HG03139 (cell line): ENCODE results near the gene ELF5.

Experiments used
- ATAC-seq: cut with Tn5 transposase; IDR thresholded peaks from one replicate; pipeline ENCODE4 v1.9.1; 2021; ENCODE audit not compliant: unreplicated experiment

ELF5 gene

GRCh38 chr11:34523053-34523452, 9.5 kb upstream of the ELF5 start:
- no peak for ATAC-seq

- no peak for ATAC-seq
Observed at GRCh38 chr11:34522188-34522587, 8.6 kb upstream of the ELF5 start.

GRCh38 chr11:34521265-34521664, 7.7 kb upstream of the ELF5 start:
- ATAC-seq, result no peak

GRCh38 chr11:34519595-34520235, 6.1 kb upstream of the ELF5 start:
- ATAC-seq, result no peak

DNA sequence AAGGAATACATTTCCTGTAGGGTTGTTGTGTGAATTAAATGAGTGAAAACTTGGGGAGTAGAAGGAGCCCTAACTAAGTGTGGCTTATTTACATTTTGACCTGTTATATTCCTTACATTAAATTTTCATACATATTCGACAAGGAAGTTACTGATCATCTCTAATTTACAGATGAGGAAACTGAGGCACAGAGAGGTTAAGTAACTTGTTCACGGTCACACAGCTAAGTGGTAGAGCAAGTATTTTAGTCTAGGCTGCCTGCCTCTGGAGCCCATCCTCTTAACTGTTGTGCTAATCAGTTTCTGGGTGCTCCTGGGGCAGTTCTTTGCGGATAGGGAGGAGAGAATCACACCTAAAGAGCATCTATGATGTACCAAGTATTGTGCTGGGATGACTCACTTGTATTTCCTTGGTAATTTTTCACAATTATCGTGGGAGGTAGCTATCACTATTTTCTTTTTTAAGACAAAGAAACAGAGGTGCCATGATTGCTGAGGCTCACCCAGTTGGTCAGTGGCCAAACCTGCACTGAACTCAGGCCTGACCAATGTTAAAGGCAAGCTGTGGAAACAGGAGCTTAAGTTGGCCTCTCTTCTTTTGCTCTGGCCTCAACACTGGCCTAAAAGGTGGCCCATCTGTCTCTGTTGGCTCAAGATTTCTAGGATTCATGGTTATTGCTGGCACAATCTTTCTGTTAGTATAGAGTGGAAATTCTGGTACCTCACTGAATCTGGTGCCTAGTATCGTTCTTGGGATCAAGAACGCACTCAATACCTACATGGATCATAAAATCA, 2.9 kb upstream of the ELF5 start:
- no peak for ATAC-seq

GRCh38 chr11:34514597-34514996, 1.0 kb upstream of the ELF5 start:
- ATAC-seq, result no peak

DNA sequence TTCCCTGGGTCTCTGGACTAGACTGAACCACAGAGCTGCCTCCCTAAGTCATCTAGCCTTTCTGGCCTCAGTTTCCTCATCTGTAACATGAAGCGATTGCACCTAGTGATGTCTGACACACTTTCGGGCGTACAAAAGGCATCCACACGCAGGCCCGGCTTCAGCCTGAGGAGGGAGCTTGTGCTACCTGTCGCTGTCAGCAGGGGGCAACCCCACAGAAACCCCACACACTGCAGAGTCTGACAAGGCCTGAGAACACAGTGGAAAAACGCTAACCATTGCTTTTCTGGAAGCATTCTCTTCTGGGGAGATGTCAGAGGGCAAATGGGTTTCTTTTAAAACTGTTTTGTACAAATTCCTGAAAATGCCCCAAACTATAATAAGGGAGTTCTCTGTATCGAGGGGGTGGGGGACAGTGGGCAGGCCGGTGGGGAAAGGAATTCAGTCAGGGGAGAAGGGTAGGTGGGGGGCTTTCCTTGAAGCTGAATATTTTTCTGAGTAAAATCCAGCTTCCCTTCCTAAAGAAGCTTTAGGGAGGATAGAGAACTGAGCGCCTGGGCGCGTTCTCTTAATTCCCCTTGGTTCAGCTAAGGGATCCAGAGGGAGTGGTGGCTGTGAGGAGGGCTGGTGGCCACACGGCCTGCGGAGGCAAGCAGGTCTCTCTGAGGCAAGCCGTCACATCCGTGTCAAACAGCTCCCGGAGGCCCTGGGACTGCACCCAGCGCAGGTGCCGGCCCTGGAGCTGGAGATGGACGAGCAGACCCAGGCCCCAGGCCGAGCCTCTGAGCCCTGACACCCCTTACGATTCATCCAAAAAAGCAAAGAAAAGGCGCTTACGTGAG, 533 bp downstream of the ELF5 start:
- peak; percentile 60 for ATAC-seq

DNA sequence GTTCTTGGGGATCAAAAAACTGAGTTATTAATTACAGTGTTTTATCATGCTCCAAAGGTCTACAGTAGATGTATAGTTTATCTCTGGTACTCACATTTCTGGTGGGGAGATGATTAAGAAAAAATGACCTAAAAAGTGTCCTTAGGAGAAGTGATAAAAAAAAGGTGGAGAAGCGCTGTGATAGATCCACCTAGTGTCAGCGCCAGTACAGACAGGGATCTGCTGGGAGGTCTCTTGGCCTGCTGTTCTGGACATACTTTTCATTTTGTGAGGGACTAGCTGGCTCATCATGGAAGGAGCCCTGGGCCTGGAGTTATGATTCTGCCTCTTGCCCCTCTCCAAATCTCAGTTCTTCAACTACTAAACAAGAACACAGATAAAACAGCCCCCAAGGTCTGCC, 2.9 kb downstream of the ELF5 start:
- ATAC-seq, result no peak

- ATAC-seq, result no peak
Observed at GRCh38 chr11:34510218-34510617, 3.4 kb downstream of the ELF5 start.

DNA sequence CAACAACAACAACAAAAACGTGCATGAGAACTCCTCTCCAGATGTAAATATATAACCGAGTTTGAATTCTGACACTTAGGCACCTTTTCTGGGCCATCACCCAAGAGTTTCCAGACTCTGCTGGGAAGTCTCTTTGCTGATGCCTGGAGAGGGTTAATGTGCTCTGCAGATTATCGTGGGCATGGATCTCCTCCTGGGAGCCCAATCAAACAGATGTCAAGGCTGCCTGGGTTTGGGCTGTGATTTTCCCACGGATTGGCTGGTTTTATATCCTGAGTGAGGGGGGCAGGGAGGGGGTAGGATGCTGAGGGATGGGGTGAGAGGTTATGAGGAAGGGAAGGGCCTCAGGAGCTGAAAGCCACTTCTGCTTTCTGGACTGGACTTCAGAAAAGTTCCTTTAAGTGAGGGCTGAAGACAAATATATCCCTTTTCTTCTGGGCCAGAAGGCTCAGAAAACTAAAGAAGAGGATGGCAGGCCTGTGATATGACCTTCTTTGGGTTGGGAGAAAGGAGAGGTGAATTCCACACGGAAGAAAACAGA, 4.2 kb downstream of the ELF5 start:
- no peak for ATAC-seq

DNA sequence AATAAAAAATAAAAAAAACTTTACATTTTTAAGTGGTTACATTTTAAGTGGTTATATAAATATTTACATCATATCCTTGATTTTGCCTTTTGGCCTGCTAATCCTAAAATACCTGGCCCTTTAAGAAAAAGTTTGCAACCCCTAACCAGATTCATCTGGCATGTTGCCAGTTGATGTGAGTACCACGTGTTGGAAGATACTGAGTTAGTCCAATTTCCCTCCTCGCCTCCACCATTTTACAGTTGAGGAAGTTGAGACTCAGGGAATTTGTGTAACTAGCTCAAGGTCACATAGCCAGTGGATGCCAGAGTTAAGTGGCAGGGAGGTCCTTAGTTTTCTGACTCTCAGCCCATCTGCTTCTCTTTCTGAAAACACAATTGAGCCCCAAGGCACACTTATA, 5.1 kb downstream of the ELF5 start:
- ATAC-seq, result no peak

DNA sequence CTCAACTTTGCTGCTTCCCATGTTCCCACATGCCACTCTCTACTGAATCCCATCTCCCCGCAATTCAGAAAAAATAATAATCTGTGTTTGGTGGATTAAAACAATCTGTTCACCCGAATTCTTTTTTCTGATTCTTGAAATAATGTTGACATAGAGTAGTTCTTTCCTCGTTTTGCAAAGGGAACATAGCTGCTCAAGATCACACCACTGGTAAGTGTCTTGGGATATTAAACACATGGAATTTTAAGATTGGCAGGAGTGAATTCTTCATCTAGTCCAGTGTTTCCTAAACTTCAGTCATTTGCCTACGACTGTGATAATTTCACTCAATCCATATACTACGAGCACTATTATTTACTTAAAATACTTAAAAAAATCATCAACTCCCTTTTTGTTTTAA, 6.0 kb downstream of the ELF5 start:
- ATAC-seq, result no peak

DNA sequence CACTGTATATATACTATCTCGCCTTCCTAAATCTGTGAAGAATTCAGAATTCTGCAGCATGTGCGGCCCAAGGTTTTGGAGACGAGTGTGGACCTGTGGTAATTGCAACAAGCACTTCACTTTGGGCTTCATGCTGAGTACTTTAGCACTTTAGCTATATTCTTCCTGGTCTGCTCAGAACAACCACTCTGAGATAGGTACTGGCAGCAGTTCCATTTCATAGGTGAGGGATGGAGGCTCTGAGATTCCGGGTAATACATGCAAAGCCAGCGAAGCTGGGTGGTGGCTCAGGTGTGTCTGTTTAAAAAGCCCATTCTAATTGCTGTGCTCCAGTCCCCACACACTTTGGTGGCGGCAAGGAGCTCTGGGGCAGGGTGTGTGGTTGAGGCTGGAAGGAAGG, 6.4 kb downstream of the ELF5 start:
- no peak for ATAC-seq

GRCh38 chr11:34505874-34506273, 7.7 kb downstream of the ELF5 start:
- ATAC-seq, result no peak

DNA sequence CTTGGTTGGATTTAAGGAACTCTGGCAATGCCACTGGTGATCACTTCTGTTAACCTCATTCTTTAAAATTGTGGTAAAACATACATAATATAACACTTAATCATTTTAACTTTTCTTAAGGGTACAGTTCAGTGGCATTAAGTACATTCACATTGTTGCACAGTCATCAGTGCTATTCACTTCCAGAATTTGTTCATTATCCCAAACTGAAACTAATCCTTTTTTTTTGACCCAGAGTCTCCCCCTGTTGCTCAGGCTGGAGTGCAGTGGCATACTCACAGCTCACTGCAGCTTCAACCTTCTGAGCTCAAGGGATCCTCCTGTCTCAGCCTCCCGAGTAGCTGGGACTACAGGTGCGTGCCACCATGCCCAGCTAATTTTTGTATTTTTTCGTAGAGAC, 10.6 kb downstream of the ELF5 start:
- ATAC-seq, result no peak

DNA sequence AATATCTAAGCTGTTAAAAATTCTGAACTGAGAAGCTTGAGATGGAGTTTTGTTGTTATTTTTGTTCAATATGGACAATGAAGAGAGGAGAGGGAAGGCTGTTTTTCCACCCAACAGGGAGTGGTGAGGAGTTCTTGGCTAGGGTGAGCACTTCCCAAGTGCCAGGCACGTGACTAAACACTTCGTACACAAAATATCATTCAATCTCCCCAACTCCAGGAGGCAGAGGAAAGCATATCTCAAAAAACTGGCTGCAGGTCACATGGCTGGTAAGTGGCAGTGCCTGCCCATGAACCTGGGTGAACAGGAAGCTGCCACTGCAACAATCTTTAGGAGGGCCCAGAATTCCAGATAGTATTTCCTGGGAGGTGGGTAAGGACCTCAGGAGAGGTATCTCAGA, 11.6 kb downstream of the ELF5 start:
- no peak for ATAC-seq

- no peak for ATAC-seq
Observed at GRCh38 chr11:34501500-34501899, 12.1 kb downstream of the ELF5 start.

GRCh38 chr11:34499719-34500500, 13.7 kb downstream of the ELF5 start:
- no peak for ATAC-seq

DNA sequence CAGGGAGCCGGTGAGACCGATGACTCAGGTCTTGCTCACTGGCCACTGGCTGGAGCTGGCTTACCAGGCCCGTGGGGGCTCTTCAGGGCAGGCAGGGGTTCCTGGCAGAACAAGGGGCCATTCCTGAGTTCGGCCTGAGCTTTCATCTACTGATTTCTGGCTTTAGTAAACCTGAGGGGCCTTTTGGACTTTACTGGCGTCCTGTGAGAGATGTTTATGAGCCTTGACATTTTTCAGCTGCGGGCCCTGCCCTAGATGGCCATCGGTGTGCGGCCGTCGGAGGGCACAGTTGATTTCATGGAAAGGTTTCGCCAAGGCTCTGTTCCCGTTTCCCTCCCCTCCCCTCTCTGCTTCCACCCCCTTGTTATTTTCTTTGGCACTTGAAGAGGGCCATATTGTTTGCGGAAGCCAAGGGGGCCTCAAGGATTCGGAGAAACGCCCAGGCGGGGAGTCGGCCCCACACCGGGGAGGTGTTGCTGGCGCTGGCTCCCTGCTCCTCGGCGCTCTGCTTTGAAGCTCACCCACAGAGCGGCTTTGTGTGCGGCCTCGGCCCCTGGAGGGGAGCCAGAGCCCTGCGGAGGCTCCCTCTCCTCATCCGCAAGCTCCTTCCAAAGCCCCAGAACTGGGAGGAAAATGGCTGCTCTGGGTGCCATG, 17.7 kb downstream of the ELF5 start:
- no peak for ATAC-seq

DNA sequence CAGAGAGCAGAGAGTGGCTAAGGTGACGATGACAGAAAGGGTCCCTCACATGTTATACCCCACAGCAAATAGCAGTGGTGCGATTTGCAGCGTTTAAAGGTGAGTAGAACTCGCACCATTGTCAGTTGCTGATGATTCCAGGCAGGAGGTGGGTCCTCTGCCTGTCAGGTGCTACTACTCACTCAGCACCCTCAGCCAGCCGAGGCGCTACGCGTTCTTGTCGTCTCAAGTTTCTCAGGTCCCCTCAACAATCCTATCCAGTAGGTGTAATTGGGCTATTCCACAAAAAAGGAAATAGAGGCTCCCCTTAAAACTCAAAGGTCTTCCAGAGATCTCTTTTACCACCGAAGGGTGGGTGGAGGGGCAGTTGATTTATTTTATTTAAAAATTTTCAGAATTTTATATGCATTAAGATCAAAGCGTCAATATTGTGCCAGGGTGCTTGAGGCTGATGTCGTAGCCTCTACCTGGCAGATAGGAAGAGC, 18.3 kb downstream of the ELF5 start:
- no peak for ATAC-seq
